Hepatocyte (in vitro differentiated cells): ENCODE measurements around the gene LMF1.

Experiments
- EZH2 ChIP-seq: fragments of 200-600 bp; sonication (generic); IDR thresholded peaks from 2 replicates; pipeline ENCODE4 v1.6.1; 2016; ENCODE audit warnings: antibody characterized with exemption, mild to moderate bottlenecking, borderline replicate concordance
- TF ChIP-seq, protein P1 (sequence below): fragments of 200-600 bp; sonication (generic); IDR thresholded peaks from 2 replicates; pipeline ENCODE4 v1.5.1; 2016; ENCODE audit warnings: antibody characterized with exemption, mild to moderate bottlenecking; ENCODE audit not compliant: poor library complexity

DNA sequence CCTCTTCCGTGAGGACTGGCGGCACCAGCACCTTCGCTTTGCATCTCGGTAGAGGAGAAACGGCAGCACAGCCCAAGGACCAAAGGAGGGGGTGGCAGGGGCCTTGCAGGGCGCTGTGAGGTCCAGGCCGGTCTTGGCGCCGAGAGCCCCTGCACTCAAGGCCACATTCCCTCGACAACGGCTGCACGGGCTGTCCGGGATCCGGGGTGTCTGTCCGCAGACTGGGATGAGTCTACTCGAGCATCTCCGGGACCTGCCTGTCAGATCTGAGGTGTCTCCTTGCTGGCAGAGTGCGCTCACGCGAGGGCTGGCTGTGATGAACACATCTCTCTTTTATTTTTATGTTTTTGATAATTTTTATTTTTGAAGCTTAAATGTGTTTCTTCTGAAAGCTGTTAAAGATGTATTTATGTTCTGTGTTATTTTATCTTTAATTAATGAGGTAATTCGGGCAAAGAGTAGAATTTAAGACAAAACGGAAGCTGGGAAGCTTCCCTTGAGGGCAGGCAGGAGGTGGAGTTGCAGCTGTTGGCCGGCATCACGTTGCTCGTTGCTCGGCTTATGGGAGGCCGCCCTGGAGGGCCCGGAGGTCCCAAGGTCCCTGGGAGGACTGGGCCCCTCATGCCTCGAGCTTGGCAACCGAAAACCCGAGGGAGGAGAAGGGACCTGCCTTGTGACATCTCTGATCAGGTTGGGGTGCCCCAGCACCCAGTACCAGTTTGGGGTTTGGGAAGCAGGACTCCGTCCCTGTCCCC lies 15.0 kb upstream of the LMF1 start:
- TF ChIP-seq EZH2, result no peak
- TF ChIP-seq, protein P1, sequence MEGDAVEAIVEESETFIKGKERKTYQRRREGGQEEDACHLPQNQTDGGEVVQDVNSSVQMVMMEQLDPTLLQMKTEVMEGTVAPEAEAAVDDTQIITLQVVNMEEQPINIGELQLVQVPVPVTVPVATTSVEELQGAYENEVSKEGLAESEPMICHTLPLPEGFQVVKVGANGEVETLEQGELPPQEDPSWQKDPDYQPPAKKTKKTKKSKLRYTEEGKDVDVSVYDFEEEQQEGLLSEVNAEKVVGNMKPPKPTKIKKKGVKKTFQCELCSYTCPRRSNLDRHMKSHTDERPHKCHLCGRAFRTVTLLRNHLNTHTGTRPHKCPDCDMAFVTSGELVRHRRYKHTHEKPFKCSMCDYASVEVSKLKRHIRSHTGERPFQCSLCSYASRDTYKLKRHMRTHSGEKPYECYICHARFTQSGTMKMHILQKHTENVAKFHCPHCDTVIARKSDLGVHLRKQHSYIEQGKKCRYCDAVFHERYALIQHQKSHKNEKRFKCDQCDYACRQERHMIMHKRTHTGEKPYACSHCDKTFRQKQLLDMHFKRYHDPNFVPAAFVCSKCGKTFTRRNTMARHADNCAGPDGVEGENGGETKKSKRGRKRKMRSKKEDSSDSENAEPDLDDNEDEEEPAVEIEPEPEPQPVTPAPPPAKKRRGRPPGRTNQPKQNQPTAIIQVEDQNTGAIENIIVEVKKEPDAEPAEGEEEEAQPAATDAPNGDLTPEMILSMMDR, result no peak
